Mammary microvascular endothelial cell (primary cell): Measurements from ENCODE around the gene TCP11. TPM values are rescaled to one million over a fixed set of nuclear protein-coding genes. Genes with fewer than 3 reads are reported as not detected.

Source experiments
- total RNA-seq: library from RNA; depleted of rRNA; stranded (reverse); fragments of >200 nt; gene quantifications from 2 replicates; pipeline ENCODE4 v1.2.3, GENCODE V29; 2015

Gene TCP11
- not detected in 2 replicates for total RNA-seq

DNA sequence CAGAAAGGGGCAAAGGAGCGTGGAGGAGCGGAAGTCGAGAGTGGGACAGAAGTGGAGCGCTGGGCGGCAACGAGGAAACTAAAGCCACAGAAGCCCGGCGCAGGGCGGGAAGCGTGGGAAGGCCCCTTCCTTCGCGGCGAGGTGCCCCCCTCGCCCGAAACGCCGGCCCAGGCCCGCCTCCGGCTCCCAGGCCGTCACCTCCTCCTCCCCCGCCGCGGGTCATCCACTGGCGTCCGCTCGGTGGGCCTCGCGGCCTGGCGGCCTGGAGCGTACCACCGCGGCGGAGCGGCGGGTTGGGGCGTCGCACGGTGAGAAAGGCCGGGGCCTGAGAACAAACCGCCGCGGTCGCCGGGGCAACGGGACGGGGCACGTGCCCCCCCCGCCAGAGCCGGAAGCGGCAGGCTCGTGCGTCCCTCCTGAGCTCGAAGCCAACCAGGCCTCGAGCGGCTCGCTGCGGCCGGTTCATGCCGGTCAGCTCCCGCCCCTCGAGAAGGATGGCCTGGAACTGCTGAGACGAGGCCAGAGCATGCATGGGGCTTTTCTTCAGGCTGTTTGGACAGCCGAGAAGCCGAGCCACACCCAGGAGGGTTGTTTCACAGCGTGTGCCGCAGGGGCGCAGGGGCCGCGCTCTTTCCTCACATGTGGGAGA, at the start of gene TCP11:
Gene TCP11, minus strand, starts transcription at position 333 of the 649 bp plus-strand sequence. CDS start 469 bp downstream, outside the sequence.

Other genes with a start within 250 kb of the TCP11 start
- gene SCUBE3, start 72.6 kb upstream of the TCP11 start, total RNA-seq, result 0.13 and 0.15 TPM in 2 replicates
- gene ZNF76, start 118.4 kb upstream of the TCP11 start, total RNA-seq, result 8.5 and 13.2 TPM in 2 replicates
- gene DEF6, start 156.5 kb upstream of the TCP11 start, total RNA-seq, result 0.44 and 1.5 TPM in 2 replicates
- gene PPARD, start 201.2 kb upstream of the TCP11 start, total RNA-seq, result 6.4 and 7.9 TPM in 2 replicates